ENCODE data around the gene ARIH1. TPM values are rescaled to one million over a fixed set of nuclear protein-coding genes. Genes with fewer than 3 reads are reported as not detected.

ARIH1 gene
- total RNA-seq, 1 experiment from 2014 or later = 187 TPM

DNA sequence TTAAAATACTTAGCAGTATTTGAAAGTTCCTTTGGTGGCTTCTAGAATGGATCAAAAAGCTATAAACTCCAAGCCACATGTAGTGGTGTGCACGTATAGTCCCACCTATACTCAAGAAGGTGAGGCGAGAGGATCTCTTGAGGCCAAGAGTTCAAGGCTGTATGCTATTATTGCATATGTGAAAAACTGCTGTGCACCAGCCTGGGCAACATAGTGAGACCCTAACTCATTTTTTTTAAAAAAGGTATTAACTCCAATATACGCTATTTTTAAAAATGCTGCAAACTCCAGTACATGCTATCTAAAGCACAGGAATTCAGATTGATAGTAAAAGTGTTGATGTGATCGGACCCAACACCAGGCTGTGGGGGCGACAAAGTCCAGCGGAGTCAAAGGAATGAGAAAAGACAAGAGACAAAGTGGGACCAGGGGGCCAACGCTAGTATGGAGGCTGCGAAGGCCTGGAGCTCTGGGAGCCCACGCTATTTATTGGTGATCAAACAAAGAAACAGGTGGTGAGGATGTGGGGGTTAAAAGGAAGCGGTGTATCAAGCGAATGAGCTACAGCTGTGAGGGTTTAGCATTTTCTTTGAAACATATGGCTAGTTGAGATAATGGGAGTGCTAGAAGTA is 66.6 kb downstream of the ARIH1 start:
- BruUV-seq (replicated peaks) = no TSS peak
- DNase-seq (ENCODE audit: low spot score) = peak; percentile 12
- CTCF ChIA-PET = no interaction called here
- POLR2A ChIA-PET (ENCODE audit: low non-redundant PET) = no interaction called here
- TF ChIP-seq EZH2 (IDR thresholded peaks at IDR 0.05; ENCODE audit: borderline replicate concordance, low read depth, low read length, poor library complexity, severe bottlenecking) = no peak
- TF ChIP-seq, protein P1, sequence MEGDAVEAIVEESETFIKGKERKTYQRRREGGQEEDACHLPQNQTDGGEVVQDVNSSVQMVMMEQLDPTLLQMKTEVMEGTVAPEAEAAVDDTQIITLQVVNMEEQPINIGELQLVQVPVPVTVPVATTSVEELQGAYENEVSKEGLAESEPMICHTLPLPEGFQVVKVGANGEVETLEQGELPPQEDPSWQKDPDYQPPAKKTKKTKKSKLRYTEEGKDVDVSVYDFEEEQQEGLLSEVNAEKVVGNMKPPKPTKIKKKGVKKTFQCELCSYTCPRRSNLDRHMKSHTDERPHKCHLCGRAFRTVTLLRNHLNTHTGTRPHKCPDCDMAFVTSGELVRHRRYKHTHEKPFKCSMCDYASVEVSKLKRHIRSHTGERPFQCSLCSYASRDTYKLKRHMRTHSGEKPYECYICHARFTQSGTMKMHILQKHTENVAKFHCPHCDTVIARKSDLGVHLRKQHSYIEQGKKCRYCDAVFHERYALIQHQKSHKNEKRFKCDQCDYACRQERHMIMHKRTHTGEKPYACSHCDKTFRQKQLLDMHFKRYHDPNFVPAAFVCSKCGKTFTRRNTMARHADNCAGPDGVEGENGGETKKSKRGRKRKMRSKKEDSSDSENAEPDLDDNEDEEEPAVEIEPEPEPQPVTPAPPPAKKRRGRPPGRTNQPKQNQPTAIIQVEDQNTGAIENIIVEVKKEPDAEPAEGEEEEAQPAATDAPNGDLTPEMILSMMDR (conservative IDR thresholded peaks at IDR 0.05; ENCODE audit: low read depth, low read length) = no peak
- Histone ChIP-seq H3K27me3 (replicated peaks; ENCODE audit: insufficient read depth, low read depth, low read length, poor library complexity) (no peaks in the 10 kb centered on the region), H3K9me3 (ENCODE audit: low read depth, low read length, poor library complexity, severe bottlenecking) (peaks cover 11% of the 10 kb centered on the region), H3K4me3 (ENCODE audit: low read depth, low read length, poor library complexity, severe bottlenecking) (no peak overlapping the region), H3K27ac (ENCODE audit: low read depth, low read length, poor library complexity, severe bottlenecking) (no peak overlapping the region), H3K36me3 (ENCODE audit: insufficient read depth, low read length, poor library complexity, severe bottlenecking) (no peaks in the 10 kb centered on the region), H3K4me1 (ENCODE audit: insufficient read depth, low read length, poor library complexity, severe bottlenecking) (no peaks in the 10 kb centered on the region)
- intact Hi-C loops (cut with micrococcal nuclease; ENCODE audit: unreplicated experiment) = no loop called here

DNA sequence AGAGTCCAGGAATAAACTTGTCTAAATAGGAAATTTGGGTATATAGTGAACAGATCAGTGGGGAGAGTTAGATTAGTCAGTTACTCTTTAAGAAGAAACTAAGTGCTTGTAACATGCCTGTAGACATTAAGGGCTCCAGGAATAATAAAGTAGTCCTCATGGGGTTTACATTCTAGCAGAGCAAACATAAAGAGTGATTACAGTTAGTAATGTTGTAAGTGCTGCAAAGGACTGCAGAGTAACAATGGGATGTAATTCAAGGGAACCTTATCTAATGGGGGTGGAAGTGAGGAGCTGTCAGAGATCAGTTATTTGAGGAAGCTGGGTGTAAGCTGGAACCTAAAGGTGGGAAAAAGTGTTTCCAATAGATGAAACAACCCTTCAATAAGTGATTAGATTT is 67.5 kb downstream of the ARIH1 start:
- H3K4me1 ChIP-seq (ENCODE audit: insufficient read depth, low read length, poor library complexity, severe bottlenecking) = no peaks in the 10 kb centered on the region
- H3K27me3 ChIP-seq (replicated peaks; ENCODE audit: insufficient read depth, low read depth, low read length, poor library complexity) = no peaks in the 10 kb centered on the region
- BruUV-seq (replicated peaks) = no TSS peak
- ChIA-PET CTCF (no interaction called here), POLR2A (ENCODE audit: low non-redundant PET) (no interaction called here)
- TF ChIP-seq, protein P1 (conservative IDR thresholded peaks at IDR 0.05; ENCODE audit: low read depth, low read length) = no peak
- no peak for TF ChIP-seq EZH2 (IDR thresholded peaks at IDR 0.05; ENCODE audit: borderline replicate concordance, low read depth, low read length, poor library complexity, severe bottlenecking)
- intact Hi-C loops (cut with micrococcal nuclease; ENCODE audit: unreplicated experiment) = no loop called here
- H3K4me3 ChIP-seq (ENCODE audit: low read depth, low read length, poor library complexity, severe bottlenecking) = no peak overlapping the region
- no peak for DNase-seq (ENCODE audit: low spot score)
- H3K27ac ChIP-seq (ENCODE audit: low read depth, low read length, poor library complexity, severe bottlenecking) = no peak overlapping the region
- peaks cover 11% of the 10 kb centered on the region for H3K9me3 ChIP-seq (ENCODE audit: low read depth, low read length, poor library complexity, severe bottlenecking)
- H3K36me3 ChIP-seq (ENCODE audit: insufficient read depth, low read length, poor library complexity, severe bottlenecking) = no peaks in the 10 kb centered on the region

DNA sequence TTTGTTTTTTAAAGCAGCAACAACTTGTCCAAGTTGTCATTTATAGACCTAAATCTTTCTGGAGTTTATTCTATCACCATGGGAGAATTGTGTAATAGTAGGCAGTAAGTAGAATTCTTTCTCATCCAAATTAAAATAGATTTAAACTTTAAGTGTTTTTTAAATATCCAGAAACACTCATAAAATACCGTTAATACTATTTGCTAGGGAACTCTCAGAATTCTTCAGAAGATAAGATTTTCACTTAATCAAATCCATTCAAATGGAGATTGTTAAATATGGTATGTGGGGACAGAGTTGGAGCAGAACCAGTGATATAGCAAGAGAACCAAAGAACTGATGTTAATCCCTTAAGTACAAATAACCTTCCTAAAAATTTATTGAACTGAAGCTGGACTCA is 71.0 kb downstream of the ARIH1 start:
- Histone ChIP-seq H3K4me3 (ENCODE audit: low read depth, low read length, poor library complexity, severe bottlenecking) (no peak overlapping the region), H3K36me3 (ENCODE audit: insufficient read depth, low read length, poor library complexity, severe bottlenecking) (no peaks in the 10 kb centered on the region), H3K27me3 (replicated peaks; ENCODE audit: insufficient read depth, low read depth, low read length, poor library complexity) (no peaks in the 10 kb centered on the region), H3K4me1 (ENCODE audit: insufficient read depth, low read length, poor library complexity, severe bottlenecking) (no peaks in the 10 kb centered on the region), H3K27ac (ENCODE audit: low read depth, low read length, poor library complexity, severe bottlenecking) (no peak overlapping the region), H3K9me3 (ENCODE audit: low read depth, low read length, poor library complexity, severe bottlenecking) (peaks cover 11% of the 10 kb centered on the region)
- ChIA-PET CTCF (no interaction called here), POLR2A (ENCODE audit: low non-redundant PET) (interaction anchor here (0.5 kb wide), 1 partner anchor 54 kb away, joined by 8 read pairs; no protein-coding TSS in a partner anchor)
- no TSS peak for BruUV-seq (replicated peaks)
- no peak for DNase-seq (ENCODE audit: low spot score)
- intact Hi-C loops (cut with micrococcal nuclease; ENCODE audit: unreplicated experiment) = no loop called here
- no peak for TF ChIP-seq EZH2 (IDR thresholded peaks at IDR 0.05; ENCODE audit: borderline replicate concordance, low read depth, low read length, poor library complexity, severe bottlenecking)

All from A673 (cell line).